ENCODE data around the gene TARM1.
A peak's percentile ranks its signal among the peaks of the same experiment; 100 is the strongest.
"Not testable (repeated sequence)": the region's sequence is repeated elsewhere in the genome, so short reads cannot be mapped to it uniquely, and the experiment has no call there.

TARM1 gene

GRCh38 chr19:54099190-54099902, 18.2 kb upstream of the TARM1 start:
- no peaks in the 10 kb centered on the region for H3K36me3 ChIP-seq
- H3K9me3 ChIP-seq, result no peaks in the 10 kb centered on the region
- H3K4me3 ChIP-seq, result no peak overlapping the region
- no peak for DNase-seq
- H3K27ac ChIP-seq, result no peak overlapping the region
- peaks cover 0 to 28% (median 19%) of the 10 kb centered on the region in 4 donors for H3K4me1 ChIP-seq
- intact Hi-C loops (cut with DNase I; ENCODE audit: low total_unique reads), result no loop called here
- no peak for TF ChIP-seq CTCF (IDR thresholded peaks at IDR 0.05)
- H3K27me3 ChIP-seq, result peaks cover 0 to 22% of the 10 kb centered on the region in 2 donors

- no peak for DNase-seq
- no peak for TF ChIP-seq CTCF (IDR thresholded peaks at IDR 0.05)
- peak overlapping the region in 1 of 2 donors; percentile 33 for H3K27ac ChIP-seq
- H3K4me1 ChIP-seq, result peaks cover 0 to 10% (median 9%) of the 10 kb centered on the region in 4 donors
- H3K27me3 ChIP-seq, result peaks cover 0 to 22% of the 10 kb centered on the region in 2 donors
- intact Hi-C loops (cut with DNase I; ENCODE audit: low total_unique reads), result no loop called here
- peak overlapping the region in 1 of 2 donors; percentile 49 for H3K4me3 ChIP-seq
- no peaks in the 10 kb centered on the region for H3K36me3 ChIP-seq
- no peaks in the 10 kb centered on the region for H3K9me3 ChIP-seq
Observed at GRCh38 chr19:54096617-54097106, 15.5 kb upstream of the TARM1 start.

GRCh38 chr19:54095859-54096616, 14.9 kb upstream of the TARM1 start:
- not testable (repeated sequence) for H3K9me3 ChIP-seq

GRCh38 chr19:54095136-54095858, 14.1 kb upstream of the TARM1 start:
- no peak for TF ChIP-seq CTCF (IDR thresholded peaks at IDR 0.05)
- no peaks in the 10 kb centered on the region for H3K36me3 ChIP-seq
- H3K4me3 ChIP-seq, result peak overlapping the region in 1 of 2 donors; percentile 49
- no peaks in the 10 kb centered on the region for H3K9me3 ChIP-seq
- H3K4me1 ChIP-seq, result peaks cover 0 to 10% (median 9%) of the 10 kb centered on the region in 4 donors
- intact Hi-C loops (cut with DNase I; ENCODE audit: low total_unique reads), result no loop called here
- H3K27me3 ChIP-seq, result peaks cover 0 to 25% of the 10 kb centered on the region in 2 donors
- peak overlapping the region in 1 of 2 donors; percentile 8 for H3K27ac ChIP-seq
- DNase-seq, result no peak

More at GRCh38 chr19:54095859-54096616, 14.9 kb upstream of the TARM1 start:
- DNase-seq, result peak in 1 of 2 donors; percentile 42
- H3K4me1 ChIP-seq; H3K36me3 ChIP-seq; intact Hi-C loops (cut with DNase I; ENCODE audit: low total_unique reads): not testable (repeated sequence)
- H3K4me3 ChIP-seq, result peak overlapping the region; percentile 19 to 49
- H3K27me3 ChIP-seq, result peaks cover 0 to 24% of the 10 kb centered on the region in 2 donors
- H3K27ac ChIP-seq, result peak overlapping the region in 1 of 2 donors; percentile 8

- Histone ChIP-seq H3K27me3 (peaks cover 0 to 25% of the 10 kb centered on the region in 2 donors), H3K4me1 (peaks cover 0 to 10% (median 9%) of the 10 kb centered on the region in 4 donors), H3K27ac (no peak overlapping the region), H3K4me3 (no peak overlapping the region), H3K36me3 (no peaks in the 10 kb centered on the region), H3K9me3 (no peaks in the 10 kb centered on the region)
- intact Hi-C loops (cut with DNase I; ENCODE audit: low total_unique reads), result no loop called here
- TF ChIP-seq CTCF (IDR thresholded peaks at IDR 0.05), result no peak
- DNase-seq, result no peak
Observed at GRCh38 chr19:54094426-54095000, 13.3 kb upstream of the TARM1 start.
